ENCODE data around the gene SNX8.

DNA sequence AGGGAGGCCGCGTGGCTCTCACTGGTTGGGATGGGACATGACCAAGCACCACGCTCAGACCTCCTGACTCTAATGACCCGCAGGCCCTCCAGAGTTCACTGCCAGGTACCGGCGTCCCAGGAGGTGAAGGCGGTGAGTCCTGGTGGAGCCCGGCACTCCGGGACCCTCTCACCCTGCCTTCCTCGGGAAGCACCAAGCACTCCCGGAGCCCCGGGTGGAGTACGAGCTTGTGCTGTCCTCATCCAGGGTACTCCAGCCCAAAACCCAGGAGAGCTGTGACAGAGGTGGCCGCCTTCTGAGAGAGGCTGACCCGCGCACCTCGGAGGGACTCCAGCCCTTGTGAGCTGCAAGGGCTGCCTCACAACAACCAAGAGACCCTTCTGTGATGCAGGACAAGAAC is 90.9 kb downstream of the SNX8 start:
- TF ChIP-seq PCBP2 (IDR thresholded peaks at IDR 0.05; ENCODE audit: low read depth, low read length, poor library complexity, severe bottlenecking): no peak
- TF ChIP-seq ESRRA (IDR thresholded peaks at IDR 0.05; ENCODE audit: borderline replicate concordance, low read depth): no peak
- no peak for TF ChIP-seq CBX5 (IDR thresholded peaks at IDR 0.05; ENCODE audit: borderline replicate concordance, low read depth)
- TF ChIP-seq, protein P1, sequence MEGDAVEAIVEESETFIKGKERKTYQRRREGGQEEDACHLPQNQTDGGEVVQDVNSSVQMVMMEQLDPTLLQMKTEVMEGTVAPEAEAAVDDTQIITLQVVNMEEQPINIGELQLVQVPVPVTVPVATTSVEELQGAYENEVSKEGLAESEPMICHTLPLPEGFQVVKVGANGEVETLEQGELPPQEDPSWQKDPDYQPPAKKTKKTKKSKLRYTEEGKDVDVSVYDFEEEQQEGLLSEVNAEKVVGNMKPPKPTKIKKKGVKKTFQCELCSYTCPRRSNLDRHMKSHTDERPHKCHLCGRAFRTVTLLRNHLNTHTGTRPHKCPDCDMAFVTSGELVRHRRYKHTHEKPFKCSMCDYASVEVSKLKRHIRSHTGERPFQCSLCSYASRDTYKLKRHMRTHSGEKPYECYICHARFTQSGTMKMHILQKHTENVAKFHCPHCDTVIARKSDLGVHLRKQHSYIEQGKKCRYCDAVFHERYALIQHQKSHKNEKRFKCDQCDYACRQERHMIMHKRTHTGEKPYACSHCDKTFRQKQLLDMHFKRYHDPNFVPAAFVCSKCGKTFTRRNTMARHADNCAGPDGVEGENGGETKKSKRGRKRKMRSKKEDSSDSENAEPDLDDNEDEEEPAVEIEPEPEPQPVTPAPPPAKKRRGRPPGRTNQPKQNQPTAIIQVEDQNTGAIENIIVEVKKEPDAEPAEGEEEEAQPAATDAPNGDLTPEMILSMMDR (IDR thresholded peaks at IDR 0.05 in 2 of 3, conservative IDR thresholded peaks at IDR 0.05 in 1 of 3; ENCODE audit: insufficient read depth in 2 of 3, low read depth in 1 of 3, low read length in 3 of 3): no peak
- no peak for TF ChIP-seq ZNF212 (CRISPR knock-in tag; IDR thresholded peaks at IDR 0.05)
- TF ChIP-seq TEAD1 (CRISPR knock-in tag; IDR thresholded peaks at IDR 0.05): no peak
- TF ChIP-seq EZH2 (IDR thresholded peaks at IDR 0.05; ENCODE audit: borderline replicate concordance, low read depth, low read length): no peak

All from K562 (cell line).